ENCODE measurements around the gene ABHD2.
"Not testable (repeated sequence)": the region's sequence is repeated elsewhere in the genome, so short reads cannot be mapped to it uniquely, and the experiment has no call there.

ABHD2 gene

GRCh38 chr15:89099968-89100367 is 11.7 kb downstream of the ABHD2 start:
- no peak for DNase-seq (ENCODE audit: low spot score)

- no peak for DNase-seq (ENCODE audit: low spot score)
Observed at GRCh38 chr15:89101302-89102193, 13.3 kb downstream of the ABHD2 start.

GRCh38 chr15:89103481-89104171 is 15.4 kb downstream of the ABHD2 start:
- DNase-seq (ENCODE audit: low spot score), result no peak

- no peak for DNase-seq (ENCODE audit: low spot score)
Observed at GRCh38 chr15:89104172-89104564, 15.9 kb downstream of the ABHD2 start.

GRCh38 chr15:89105147-89105546 is 16.9 kb downstream of the ABHD2 start:
- DNase-seq (ENCODE audit: low spot score), result no peak

GRCh38 chr15:89106200-89106599 is 17.9 kb downstream of the ABHD2 start:
- no peak for DNase-seq (ENCODE audit: low spot score)

GRCh38 chr15:89107984-89108383 is 19.7 kb downstream of the ABHD2 start:
- no peak for DNase-seq (ENCODE audit: low spot score)

GRCh38 chr15:89108835-89109234 is 20.6 kb downstream of the ABHD2 start:
- DNase-seq (ENCODE audit: low spot score), result no peak

- no peak for DNase-seq (ENCODE audit: low spot score)
Observed at GRCh38 chr15:89109238-89109637, 21.0 kb downstream of the ABHD2 start.

GRCh38 chr15:89110060-89110459 is 21.8 kb downstream of the ABHD2 start:
- no peak for DNase-seq (ENCODE audit: low spot score)

GRCh38 chr15:89111352-89111751 is 23.1 kb downstream of the ABHD2 start:
- DNase-seq (ENCODE audit: low spot score), result no peak

- no peak for DNase-seq (ENCODE audit: low spot score)
Observed at GRCh38 chr15:89111961-89112340, 23.7 kb downstream of the ABHD2 start.

GRCh38 chr15:89112341-89112971 is 24.2 kb downstream of the ABHD2 start:
- no peak for DNase-seq (ENCODE audit: low spot score)

GRCh38 chr15:89113296-89114024 is 25.2 kb downstream of the ABHD2 start:
- DNase-seq (ENCODE audit: low spot score), result no peak

GRCh38 chr15:89114990-89115389 is 26.7 kb downstream of the ABHD2 start:
- DNase-seq (ENCODE audit: low spot score), result no peak

GRCh38 chr15:89115547-89115946 is 27.3 kb downstream of the ABHD2 start:
- no peak for DNase-seq (ENCODE audit: low spot score)

GRCh38 chr15:89116404-89116803 is 28.1 kb downstream of the ABHD2 start:
- no peak for DNase-seq (ENCODE audit: low spot score)

GRCh38 chr15:89117790-89118189 is 29.5 kb downstream of the ABHD2 start:
- no peak for DNase-seq (ENCODE audit: low spot score)

GRCh38 chr15:89118481-89118989 is 30.3 kb downstream of the ABHD2 start:
- DNase-seq (ENCODE audit: low spot score), result no peak

- DNase-seq (ENCODE audit: low spot score), result no peak
Observed at GRCh38 chr15:89119489-89120478, 31.5 kb downstream of the ABHD2 start.

- DNase-seq (ENCODE audit: low spot score), result not testable (repeated sequence)
Observed at GRCh38 chr15:89120479-89121000, 32.3 kb downstream of the ABHD2 start.

All from D341Med (cell line).